NB4 (cell line): Measurements from ENCODE around the gene SLC6A6.

Source experiments
- CTCF ChIP-seq: IDR thresholded peaks from one replicate; pipeline ENCODE4 v1.5.1; 2012; ENCODE audit warnings: low read depth, low read length
- POLR2A ChIP-seq: IDR thresholded peaks from 2 replicates; pipeline ENCODE4 v1.6.1; 2011; ENCODE audit warnings: mild to moderate bottlenecking; ENCODE audit not compliant: insufficient read length; ENCODE audit errors: extremely low read depth
- TF ChIP-seq, protein P1 (sequence below): IDR thresholded peaks from 2 replicates; pipeline ENCODE4 v1.6.1; 2011; ENCODE audit warnings: low read depth, low read length

DNA sequence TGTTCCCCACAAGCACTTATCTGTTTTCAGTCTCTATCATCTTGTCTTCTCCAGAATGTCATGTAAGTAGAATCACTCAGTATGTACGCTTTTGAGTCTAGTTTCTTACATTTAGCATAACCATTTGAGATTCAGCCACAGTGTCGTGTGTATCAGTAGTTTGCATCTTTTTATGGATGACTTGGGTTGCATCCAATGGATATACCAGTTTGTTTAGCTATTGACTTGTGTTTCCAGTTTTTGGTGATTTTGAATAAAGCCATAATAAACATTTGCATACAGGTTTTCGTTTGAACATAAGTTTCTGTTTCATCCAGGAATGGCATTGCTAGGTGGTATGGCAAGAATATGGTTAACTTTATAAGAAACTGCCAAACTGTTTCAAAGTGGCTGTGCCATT, 125.7 kb downstream of the SLC6A6 start:
- TF ChIP-seq POLR2A (no peak), CTCF (no peak)
- TF ChIP-seq, protein P1, sequence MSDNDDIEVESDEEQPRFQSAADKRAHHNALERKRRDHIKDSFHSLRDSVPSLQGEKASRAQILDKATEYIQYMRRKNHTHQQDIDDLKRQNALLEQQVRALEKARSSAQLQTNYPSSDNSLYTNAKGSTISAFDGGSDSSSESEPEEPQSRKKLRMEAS = no peak
